Measurements from ENCODE around the gene OR7A5. TPM values are rescaled to one million over a fixed set of nuclear protein-coding genes. Genes with fewer than 3 reads are reported as not detected.
"Not testable (repeated sequence)": the region's sequence is repeated elsewhere in the genome, so short reads cannot be mapped to it uniquely, and the experiment has no call there.

OR7A5 gene
- total RNA-seq, 2 donors from 2014 or later: not detected

DNA sequence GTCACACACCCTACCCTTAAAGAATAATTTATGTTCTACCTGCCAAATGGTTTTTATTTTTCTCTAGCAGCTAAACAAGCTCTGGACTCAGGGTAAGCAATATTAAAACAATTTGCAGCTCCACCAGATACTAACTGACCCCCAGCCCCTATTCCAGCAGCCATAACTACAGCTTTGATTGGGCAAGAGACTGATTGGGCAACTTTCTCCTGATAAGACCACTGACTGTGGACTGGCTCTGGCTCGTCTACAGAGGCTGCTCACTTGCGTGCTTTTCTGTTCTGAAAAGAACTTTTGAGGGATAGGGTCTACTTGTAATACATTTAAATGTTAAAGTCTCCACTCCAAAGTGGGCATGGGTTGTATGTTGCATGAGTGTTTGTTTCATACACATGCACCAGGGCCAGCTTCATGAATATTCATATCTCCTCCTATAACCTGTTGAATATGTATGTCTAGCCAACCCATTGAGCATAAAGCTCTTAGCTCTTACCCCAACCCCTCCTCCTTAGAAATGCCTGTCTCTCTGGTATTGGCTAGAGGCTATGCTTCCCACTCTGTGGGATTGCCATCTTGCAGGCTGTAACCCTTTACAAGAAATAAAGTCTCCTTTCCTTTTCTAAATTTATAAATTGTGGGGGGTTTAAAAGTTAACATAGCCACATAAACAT is 19.9 kb downstream of the OR7A5 start:
- no peaks in the 10 kb centered on the region for H3K9me3 Mint-ChIP-seq
- no peaks in the 10 kb centered on the region for H3K27me3 Mint-ChIP-seq (ENCODE audit: low read depth)
- no peak for ATAC-seq (replicated peaks in 1 of 2)
- no peak for DNase-seq
- H3K27ac Mint-ChIP-seq: no peak overlapping the region
- H3K4me3 Mint-ChIP-seq: no peak overlapping the region
- H3K36me3 Mint-ChIP-seq (ENCODE audit: insufficient read depth in 2 of 2): no peaks in the 10 kb centered on the region
- H3K4me1 Mint-ChIP-seq (ENCODE audit: low read depth): no peaks in the 10 kb centered on the region

DNA sequence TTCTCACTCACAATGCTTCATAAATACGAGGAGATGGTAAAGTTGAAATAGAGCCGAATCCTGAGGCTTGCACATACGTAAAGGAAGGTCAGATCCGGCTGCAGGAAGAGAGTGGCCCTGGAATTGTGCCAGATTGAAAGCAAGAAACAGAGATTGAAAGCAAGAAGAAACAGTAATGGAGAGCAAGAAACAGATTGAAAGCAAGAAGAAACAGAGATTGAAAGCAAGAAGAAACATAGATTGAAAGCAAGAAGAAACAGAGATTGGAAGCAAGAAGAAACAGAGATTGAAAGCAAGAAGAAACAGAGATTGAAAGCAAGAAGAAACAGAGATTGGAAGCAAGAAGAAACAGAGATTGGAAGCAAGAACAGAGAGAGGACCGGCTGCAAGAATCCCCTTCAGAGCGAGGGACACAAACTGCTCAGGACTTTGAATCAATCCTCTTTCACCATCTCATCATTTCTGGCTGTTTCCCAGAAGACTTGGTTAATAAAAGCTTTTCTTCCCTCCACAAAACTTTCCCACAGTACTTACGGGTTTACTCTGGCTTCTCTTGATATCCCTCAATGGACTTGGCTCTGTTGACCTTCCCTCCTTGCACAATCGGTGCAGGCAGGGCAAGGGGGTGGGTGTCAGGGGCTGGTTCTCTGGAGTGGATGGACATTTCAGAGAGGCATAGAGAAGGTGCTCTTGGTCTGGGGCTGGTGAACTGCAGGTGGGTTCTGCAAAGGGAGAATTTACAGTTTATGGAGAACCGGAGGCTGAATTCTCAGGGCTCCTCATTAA is 25.5 kb downstream of the OR7A5 start:
- Mint-ChIP-seq H3K4me3 (no peak overlapping the region), H3K9me3 (no peaks in the 10 kb centered on the region), H3K27ac (no peak overlapping the region), H3K4me1 (ENCODE audit: low read depth) (no peaks in the 10 kb centered on the region), H3K27me3 (ENCODE audit: low read depth) (peaks cover 8% of the 10 kb centered on the region), H3K36me3 (ENCODE audit: insufficient read depth in 2 of 2) (no peaks in the 10 kb centered on the region)
- ATAC-seq (replicated peaks in 1 of 2): no peak
- DNase-seq: no peak

DNA sequence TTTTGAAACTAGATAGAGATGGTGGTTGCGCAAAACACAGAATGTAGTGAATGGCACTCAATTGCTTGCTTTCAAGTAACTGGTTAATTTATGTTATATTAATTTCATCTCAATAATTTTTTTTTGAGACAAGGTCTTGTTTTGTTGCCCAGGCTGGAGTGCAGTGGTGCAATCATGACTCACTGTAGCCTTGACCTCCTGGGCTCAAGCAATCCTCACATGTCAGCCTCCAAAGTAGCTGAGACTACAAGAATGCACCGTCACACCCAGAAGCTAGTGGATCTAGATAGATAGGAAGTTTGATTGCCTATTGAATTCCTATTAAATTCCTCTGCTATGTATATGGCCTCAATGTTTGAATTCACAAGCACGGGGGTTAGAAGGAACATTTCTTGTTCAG is 30.2 kb downstream of the OR7A5 start:
- H3K4me1 Mint-ChIP-seq (ENCODE audit: low read depth): no peaks in the 10 kb centered on the region
- no peak overlapping the region for H3K4me3 Mint-ChIP-seq
- no peaks in the 10 kb centered on the region for H3K36me3 Mint-ChIP-seq (ENCODE audit: insufficient read depth in 2 of 2)
- no peak for DNase-seq
- peaks cover 16% of the 10 kb centered on the region for H3K27me3 Mint-ChIP-seq (ENCODE audit: low read depth)
- no peak for ATAC-seq (replicated peaks in 1 of 2)
- H3K9me3 Mint-ChIP-seq: no peaks in the 10 kb centered on the region
- H3K27ac Mint-ChIP-seq: no peak overlapping the region

GRCh38 chr19:14798760-14799159 is 36.2 kb downstream of the OR7A5 start:
- no peak for ATAC-seq (replicated peaks in 1 of 2)
- H3K27me3 Mint-ChIP-seq (ENCODE audit: low read depth): peaks cover 17% of the 10 kb centered on the region
- no peak overlapping the region for H3K27ac Mint-ChIP-seq
- no peak for DNase-seq
- H3K4me1 Mint-ChIP-seq (ENCODE audit: low read depth): no peaks in the 10 kb centered on the region
- no peak overlapping the region for H3K4me3 Mint-ChIP-seq
- peaks cover 0 to 2% of the 10 kb centered on the region in 2 donors for H3K9me3 Mint-ChIP-seq
- no peaks in the 10 kb centered on the region for H3K36me3 Mint-ChIP-seq (ENCODE audit: insufficient read depth in 2 of 2)

GRCh38 chr19:14796021-14796420 is 39.0 kb downstream of the OR7A5 start:
- Mint-ChIP-seq H3K4me3 (no peak overlapping the region), H3K9me3 (peaks cover 0 to 2% of the 10 kb centered on the region in 2 donors), H3K27me3 (ENCODE audit: low read depth) (peaks cover 10% of the 10 kb centered on the region), H3K4me1 (ENCODE audit: low read depth) (no peaks in the 10 kb centered on the region), H3K27ac (no peak overlapping the region), H3K36me3 (ENCODE audit: insufficient read depth in 2 of 2) (no peaks in the 10 kb centered on the region)
- no peak for DNase-seq
- ATAC-seq (replicated peaks in 1 of 2): no peak

DNA sequence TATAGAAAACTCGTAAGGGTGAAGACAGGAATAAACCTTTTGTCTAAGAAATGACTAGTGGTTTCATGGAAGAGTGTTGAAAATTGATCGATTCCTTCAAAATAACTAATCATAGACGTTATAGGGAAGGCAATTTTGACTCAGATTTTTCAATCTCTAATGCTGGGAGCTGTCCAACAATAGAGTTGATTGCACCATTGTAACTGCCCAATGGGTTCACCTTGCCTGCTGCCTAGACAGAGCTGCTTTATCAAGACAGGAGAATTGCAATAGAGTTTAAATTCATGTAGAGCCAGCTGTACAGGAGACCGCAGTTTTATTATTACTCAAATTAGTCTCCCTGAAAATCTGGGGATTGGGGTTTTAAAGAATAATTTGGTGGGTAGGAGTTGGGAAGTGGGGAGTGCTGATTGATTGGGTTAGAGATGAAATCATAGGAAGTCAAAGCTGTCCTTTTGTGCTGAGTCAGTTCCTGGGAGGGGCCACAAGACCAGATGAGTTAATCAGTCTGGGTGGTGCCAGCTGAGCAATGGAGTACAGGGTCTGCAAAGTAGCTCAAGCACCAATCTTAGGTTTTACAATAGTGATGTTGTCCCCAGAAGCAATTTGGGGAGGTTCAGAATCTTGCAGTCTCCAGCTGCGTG is 39.8 kb downstream of the OR7A5 start:
- H3K4me1 Mint-ChIP-seq (ENCODE audit: low read depth): no peaks in the 10 kb centered on the region
- ATAC-seq (replicated peaks in 1 of 2) (no peak), DNase-seq (no peak)
- no peak overlapping the region for H3K27ac Mint-ChIP-seq
- H3K36me3 Mint-ChIP-seq (ENCODE audit: insufficient read depth in 2 of 2): no peaks in the 10 kb centered on the region
- H3K27me3 Mint-ChIP-seq (ENCODE audit: low read depth): peaks cover 9% of the 10 kb centered on the region
- H3K4me3 Mint-ChIP-seq: no peak overlapping the region
- H3K9me3 Mint-ChIP-seq: peaks cover 0 to 2% of the 10 kb centered on the region in 2 donors

DNA sequence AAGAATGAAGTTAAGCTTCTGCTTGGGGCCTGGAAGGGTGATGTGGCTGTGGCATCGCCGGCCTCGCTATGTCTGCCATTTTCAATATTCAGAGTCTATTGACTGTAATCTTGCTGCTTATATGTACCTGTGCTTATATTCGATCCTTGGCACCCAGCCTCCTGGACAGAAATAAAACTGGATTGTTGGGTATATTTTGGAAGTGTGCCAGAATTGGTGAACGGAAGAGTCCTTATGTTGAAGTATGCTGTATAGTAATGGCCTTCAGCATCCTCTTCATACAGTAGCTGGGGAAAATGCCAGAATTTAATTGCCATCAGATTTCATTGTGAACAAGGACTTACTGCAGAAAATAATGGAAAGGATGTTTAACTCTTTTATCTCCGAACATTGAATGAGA is 42.7 kb downstream of the OR7A5 start:
- not testable (repeated sequence) for ATAC-seq (replicated peaks in 1 of 2); H3K27me3 Mint-ChIP-seq (ENCODE audit: low read depth); H3K27ac Mint-ChIP-seq; H3K4me3 Mint-ChIP-seq; H3K9me3 Mint-ChIP-seq; DNase-seq; H3K36me3 Mint-ChIP-seq (ENCODE audit: insufficient read depth in 2 of 2); H3K4me1 Mint-ChIP-seq (ENCODE audit: low read depth)

GRCh38 chr19:14786421-14786851 is 48.5 kb downstream of the OR7A5 start:
- Mint-ChIP-seq H3K36me3 (ENCODE audit: insufficient read depth in 2 of 2) (peaks cover 0 to 3% of the 10 kb centered on the region in 2 donors), H3K27me3 (ENCODE audit: low read depth) (no peaks in the 10 kb centered on the region), H3K4me1 (ENCODE audit: low read depth) (peaks cover 25% of the 10 kb centered on the region), H3K9me3 (peaks cover 0 to 2% of the 10 kb centered on the region in 2 donors), H3K27ac (no peak overlapping the region), H3K4me3 (peak overlapping the region in 1 of 2 donors; percentile 4)
- peak; percentile 38 to 45 for DNase-seq
- no peak for ATAC-seq (replicated peaks in 1 of 2)

DNA sequence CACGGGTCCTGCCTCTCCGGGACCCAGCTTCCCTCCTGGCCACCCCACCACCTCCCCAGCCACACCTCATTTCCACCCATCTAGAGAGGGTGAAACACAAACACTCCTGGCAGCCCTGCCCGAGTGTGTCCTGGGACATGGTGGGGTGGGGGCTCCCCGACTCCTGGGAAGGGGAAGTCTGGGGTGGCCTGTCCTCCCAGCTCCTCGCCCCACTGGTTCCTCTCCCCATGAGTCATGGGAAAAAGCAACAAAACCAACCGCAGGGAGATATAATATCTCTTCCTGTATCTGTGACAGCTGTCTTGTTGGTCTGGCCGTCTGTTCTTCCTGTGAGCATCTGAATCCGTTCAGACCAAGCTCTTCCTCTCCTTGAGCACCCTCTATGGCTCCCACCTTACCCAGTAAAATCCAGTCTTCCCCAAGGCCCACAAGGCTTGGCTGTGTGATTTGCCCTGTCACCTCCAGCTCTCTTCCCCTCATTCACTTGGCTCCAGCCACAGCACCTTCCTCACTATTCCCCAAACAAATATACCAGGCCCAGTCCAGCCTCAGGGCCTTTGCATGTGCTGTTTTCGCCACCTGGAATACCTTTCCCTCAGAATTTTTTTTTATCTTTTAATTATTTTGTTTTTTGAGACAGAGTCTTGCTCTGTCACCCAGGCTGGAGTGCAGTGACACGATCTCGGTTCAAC is 49.7 kb downstream of the OR7A5 start:
- not testable (repeated sequence) for H3K27me3 Mint-ChIP-seq (ENCODE audit: low read depth); H3K36me3 Mint-ChIP-seq (ENCODE audit: insufficient read depth in 2 of 2); H3K9me3 Mint-ChIP-seq
- peak overlapping the region; percentile 36 to 73 for H3K4me3 Mint-ChIP-seq
- peaks cover 25% of the 10 kb centered on the region for H3K4me1 Mint-ChIP-seq (ENCODE audit: low read depth)
- DNase-seq: peak; percentile 11 to 23
- peak; percentile 61 to 75 for ATAC-seq (replicated peaks in 1 of 2)
- H3K27ac Mint-ChIP-seq: peak overlapping the region; percentile 5

DNA sequence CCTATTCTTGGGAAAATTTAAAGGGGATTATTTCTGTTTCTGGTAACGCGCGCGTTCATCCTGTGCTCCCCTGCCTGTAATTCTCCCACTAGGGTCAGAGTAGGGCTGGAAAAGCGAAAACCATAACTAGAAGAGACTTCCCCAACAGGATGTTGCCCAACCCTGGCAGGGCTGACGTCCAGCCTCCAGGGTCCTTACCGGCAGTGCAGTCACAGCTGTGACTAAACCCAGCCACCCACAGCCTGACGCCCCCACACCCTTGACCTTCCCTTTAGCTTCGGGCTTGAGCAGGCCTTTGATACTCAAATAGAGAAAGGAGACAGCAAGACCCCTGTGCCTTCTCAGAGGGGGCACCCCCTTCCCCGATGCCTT is 50.3 kb downstream of the OR7A5 start:
- DNase-seq: peak; percentile 57 to 60
- H3K4me3 Mint-ChIP-seq: peak overlapping the region; percentile 7 to 51
- peak; percentile 85 to 92 for ATAC-seq (replicated peaks in 1 of 2)
- H3K36me3 Mint-ChIP-seq (ENCODE audit: insufficient read depth in 2 of 2); H3K9me3 Mint-ChIP-seq; H3K27me3 Mint-ChIP-seq (ENCODE audit: low read depth): not testable (repeated sequence)
- H3K4me1 Mint-ChIP-seq (ENCODE audit: low read depth): peaks cover 25% of the 10 kb centered on the region
- peak overlapping the region; percentile 8 for H3K27ac Mint-ChIP-seq

GRCh38 chr19:14783410-14783998 is 51.5 kb downstream of the OR7A5 start:
- not testable (repeated sequence) for H3K27me3 Mint-ChIP-seq (ENCODE audit: low read depth); H3K36me3 Mint-ChIP-seq (ENCODE audit: insufficient read depth in 2 of 2)

GRCh38 chr19:14782626-14783409 is 52.2 kb downstream of the OR7A5 start:
- peaks cover 9% of the 10 kb centered on the region for H3K27me3 Mint-ChIP-seq (ENCODE audit: low read depth)
- H3K4me3 Mint-ChIP-seq: no peak overlapping the region
- no peak overlapping the region for H3K27ac Mint-ChIP-seq
- DNase-seq (no peak), ATAC-seq (replicated peaks in 1 of 2) (no peak)
- peaks cover 25% of the 10 kb centered on the region for H3K4me1 Mint-ChIP-seq (ENCODE audit: low read depth)
- no peaks in the 10 kb centered on the region for H3K36me3 Mint-ChIP-seq (ENCODE audit: insufficient read depth in 2 of 2)
- H3K9me3 Mint-ChIP-seq: no peaks in the 10 kb centered on the region

More at GRCh38 chr19:14783410-14783998, 51.5 kb downstream of the OR7A5 start:
- not testable (repeated sequence) for H3K4me3 Mint-ChIP-seq; H3K27ac Mint-ChIP-seq; H3K9me3 Mint-ChIP-seq; DNase-seq; ATAC-seq (replicated peaks in 1 of 2)
- H3K4me1 Mint-ChIP-seq (ENCODE audit: low read depth): peaks cover 25% of the 10 kb centered on the region
